ENCODE measurements around the gene PRICKLE2.

DNA sequence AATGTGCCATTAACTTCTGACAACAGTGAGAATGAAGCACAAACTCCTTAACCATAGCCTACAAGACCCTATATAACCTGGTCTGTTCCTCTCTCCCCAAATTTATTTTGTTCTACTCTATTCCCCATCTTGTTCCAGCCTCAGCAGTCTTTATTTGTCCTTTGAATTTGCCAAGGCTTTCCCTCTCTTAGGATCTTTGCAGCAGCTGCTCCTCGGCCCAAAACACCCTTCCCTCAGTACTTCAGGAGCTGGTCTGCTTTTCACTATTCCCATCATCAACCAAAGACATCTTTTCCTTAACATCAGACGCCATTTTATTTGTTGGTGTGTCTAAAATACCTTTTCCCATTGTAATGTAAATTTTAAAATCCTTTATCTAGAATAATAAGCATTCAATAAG is 10.2 kb downstream of the PRICKLE2 start:
- TF ChIP-seq, protein P1, sequence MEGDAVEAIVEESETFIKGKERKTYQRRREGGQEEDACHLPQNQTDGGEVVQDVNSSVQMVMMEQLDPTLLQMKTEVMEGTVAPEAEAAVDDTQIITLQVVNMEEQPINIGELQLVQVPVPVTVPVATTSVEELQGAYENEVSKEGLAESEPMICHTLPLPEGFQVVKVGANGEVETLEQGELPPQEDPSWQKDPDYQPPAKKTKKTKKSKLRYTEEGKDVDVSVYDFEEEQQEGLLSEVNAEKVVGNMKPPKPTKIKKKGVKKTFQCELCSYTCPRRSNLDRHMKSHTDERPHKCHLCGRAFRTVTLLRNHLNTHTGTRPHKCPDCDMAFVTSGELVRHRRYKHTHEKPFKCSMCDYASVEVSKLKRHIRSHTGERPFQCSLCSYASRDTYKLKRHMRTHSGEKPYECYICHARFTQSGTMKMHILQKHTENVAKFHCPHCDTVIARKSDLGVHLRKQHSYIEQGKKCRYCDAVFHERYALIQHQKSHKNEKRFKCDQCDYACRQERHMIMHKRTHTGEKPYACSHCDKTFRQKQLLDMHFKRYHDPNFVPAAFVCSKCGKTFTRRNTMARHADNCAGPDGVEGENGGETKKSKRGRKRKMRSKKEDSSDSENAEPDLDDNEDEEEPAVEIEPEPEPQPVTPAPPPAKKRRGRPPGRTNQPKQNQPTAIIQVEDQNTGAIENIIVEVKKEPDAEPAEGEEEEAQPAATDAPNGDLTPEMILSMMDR (IDR thresholded peaks at IDR 0.05), result no peak
- no peak for TF ChIP-seq POLR2A (IDR thresholded peaks at IDR 0.05)

Measured in right lobe of liver (tissue), 4 donors.